ENCODE data around the gene PDS5B.
"Not testable (repeated sequence)": the region's sequence is repeated elsewhere in the genome, so short reads cannot be mapped to it uniquely, and the experiment has no call there.

The PDS5B gene

DNA sequence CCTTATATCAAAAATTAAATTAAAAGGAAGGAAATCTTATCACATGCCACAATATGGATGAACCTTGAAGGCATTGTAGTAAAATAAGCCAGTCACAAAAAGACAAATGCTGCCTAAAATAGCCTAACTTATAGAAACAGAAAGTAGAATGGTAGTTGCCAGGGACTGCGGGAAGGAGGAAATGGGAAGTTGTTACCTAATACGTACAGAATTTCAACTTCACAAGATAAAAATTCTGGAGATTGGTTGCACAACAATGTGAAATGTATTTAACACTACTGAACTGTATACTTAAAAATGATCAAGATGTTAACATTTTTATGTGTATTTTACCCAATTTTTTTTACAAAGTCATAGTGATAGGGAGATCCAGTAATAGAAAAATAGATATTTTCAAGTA, 37.4 kb upstream of the PDS5B start:
- DNase-seq (ENCODE audit: low read depth) = peak; percentile 77
- TF ChIP-seq, protein P1, sequence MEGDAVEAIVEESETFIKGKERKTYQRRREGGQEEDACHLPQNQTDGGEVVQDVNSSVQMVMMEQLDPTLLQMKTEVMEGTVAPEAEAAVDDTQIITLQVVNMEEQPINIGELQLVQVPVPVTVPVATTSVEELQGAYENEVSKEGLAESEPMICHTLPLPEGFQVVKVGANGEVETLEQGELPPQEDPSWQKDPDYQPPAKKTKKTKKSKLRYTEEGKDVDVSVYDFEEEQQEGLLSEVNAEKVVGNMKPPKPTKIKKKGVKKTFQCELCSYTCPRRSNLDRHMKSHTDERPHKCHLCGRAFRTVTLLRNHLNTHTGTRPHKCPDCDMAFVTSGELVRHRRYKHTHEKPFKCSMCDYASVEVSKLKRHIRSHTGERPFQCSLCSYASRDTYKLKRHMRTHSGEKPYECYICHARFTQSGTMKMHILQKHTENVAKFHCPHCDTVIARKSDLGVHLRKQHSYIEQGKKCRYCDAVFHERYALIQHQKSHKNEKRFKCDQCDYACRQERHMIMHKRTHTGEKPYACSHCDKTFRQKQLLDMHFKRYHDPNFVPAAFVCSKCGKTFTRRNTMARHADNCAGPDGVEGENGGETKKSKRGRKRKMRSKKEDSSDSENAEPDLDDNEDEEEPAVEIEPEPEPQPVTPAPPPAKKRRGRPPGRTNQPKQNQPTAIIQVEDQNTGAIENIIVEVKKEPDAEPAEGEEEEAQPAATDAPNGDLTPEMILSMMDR (conservative IDR thresholded peaks at IDR 0.05; ENCODE audit: low read depth, low read length) = no peak
- H3K4me3 ChIP-seq (ENCODE audit: low read depth, low read length) = no peak overlapping the region

DNA sequence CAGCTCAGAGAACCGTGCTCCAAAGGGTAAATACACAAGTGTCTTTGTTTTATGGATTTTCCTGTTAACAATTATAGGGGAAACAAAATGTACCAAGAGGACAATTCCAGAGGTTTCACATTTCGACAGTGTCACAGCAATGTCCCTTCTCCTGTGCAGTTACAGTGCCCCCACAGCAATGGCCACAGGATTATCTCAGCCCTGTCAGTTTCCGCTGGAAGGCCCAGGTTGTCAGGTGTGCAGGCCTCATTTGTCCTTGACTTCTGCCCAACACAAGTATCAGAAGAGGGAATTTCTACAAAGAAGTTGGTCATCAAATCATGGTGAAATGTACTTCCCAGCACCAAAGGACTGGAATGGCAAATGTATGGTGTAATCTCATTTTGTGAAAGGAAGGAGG, 36.5 kb upstream of the PDS5B start:
- H3K4me3 ChIP-seq (ENCODE audit: low read depth, low read length) = no peak overlapping the region
- no peak for DNase-seq (ENCODE audit: low read depth)
- TF ChIP-seq, protein P1 (conservative IDR thresholded peaks at IDR 0.05; ENCODE audit: low read depth, low read length) = no peak

DNA sequence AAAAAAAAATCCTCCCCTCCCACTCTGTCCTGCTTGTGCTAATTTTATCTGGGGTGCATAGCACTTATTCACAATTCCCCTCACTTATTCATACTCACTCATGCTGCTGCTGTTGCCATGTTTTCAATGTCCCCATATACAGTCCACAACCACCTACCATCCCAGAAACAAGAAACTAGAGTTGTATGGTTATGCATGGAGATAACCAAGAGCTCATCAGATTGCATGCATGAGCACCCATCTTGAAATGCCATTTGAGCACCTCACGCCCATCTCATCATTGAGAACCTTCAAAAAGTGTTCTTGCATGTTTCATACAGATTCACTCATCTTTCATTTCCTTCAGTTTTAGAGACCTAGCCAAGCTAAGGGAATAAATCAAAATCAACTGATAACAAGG, 32.5 kb upstream of the PDS5B start:
- TF ChIP-seq, protein P1 (conservative IDR thresholded peaks at IDR 0.05; ENCODE audit: low read depth, low read length) = no peak
- no peak overlapping the region for H3K4me3 ChIP-seq (ENCODE audit: low read depth, low read length)
- no peak for DNase-seq (ENCODE audit: low read depth)

DNA sequence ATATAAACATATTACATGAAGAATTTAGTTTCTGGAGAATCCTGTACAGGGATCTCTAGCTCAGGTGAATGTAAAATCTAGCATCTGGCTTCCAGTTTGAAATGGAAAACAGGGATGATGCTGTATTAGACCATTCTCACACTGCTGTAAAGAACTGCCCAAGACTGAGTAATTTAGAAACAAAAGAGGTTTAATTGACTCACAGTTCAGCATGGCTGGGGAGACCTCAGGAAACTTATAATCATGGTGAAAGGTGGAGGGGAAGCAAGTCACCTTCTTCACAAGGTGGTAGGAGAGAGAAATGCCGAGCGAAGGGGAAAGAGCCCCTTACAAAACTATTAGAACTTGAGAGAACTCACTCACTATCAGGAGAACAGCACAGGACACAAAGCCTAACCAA, 30.6 kb upstream of the PDS5B start:
- TF ChIP-seq, protein P1 (conservative IDR thresholded peaks at IDR 0.05; ENCODE audit: low read depth, low read length) = no peak
- DNase-seq (ENCODE audit: low read depth) = no peak
- no peak overlapping the region for H3K4me3 ChIP-seq (ENCODE audit: low read depth, low read length)

DNA sequence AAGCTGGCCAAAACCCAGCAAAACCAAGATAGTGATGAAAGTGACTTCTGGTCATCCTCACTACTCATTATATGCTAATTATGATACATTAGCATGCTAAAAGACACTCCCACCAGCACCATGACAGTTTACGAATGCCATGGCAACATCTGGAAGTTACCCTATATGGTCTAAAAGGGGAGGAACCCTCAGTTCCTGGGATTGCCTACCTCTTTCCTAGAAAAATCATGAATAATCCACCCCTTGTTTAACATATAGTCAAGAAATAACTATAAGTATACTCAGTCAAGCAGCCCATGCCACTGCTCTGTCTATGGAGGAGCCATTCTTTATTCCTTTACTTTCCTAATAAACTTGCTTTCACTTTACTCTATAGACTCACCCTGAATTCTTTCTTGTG, 25.4 kb upstream of the PDS5B start:
- DNase-seq (ENCODE audit: low read depth); H3K4me3 ChIP-seq (ENCODE audit: low read depth, low read length): not testable (repeated sequence)

DNA sequence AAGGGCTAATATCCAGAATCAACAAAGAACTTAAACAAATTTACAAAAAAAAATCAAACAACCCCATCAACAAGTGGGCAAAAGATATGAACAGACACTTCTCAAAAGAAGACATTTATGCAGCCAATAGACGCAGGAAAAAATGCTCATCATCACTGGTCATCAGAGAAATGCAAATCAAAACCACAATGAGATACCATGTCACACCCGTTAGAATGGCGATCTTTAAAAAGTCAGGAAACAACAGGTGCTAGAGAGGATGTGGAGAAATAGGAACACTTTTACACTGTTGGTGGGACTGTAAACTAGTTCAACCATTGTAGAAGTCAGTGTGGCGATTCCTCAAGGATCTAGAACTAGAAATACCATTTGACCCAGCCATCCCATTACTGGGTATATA, 10.6 kb upstream of the PDS5B start:
- H3K4me3 ChIP-seq (ENCODE audit: low read depth, low read length); DNase-seq (ENCODE audit: low read depth): not testable (repeated sequence)

DNA sequence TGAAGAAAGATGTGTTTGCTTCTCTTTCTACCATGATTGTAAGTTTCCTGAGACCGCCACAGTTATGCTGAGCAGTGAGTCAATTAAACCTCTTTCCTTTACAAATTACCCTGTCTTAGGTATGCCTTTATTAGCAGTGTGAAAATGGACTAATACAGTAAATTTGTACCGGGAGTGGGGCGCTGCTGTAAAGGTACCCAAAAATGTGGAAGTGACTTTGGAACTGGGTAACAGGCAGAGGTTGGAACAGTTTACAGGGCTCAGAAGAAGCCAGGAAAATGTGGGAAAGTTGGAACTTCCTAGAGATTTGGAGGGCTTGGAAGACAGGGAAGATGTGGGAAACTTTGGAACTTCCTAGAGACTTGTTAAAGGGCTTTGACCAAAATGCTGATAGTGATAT, 9.2 kb upstream of the PDS5B start:
- H3K4me3 ChIP-seq (ENCODE audit: low read depth, low read length) = no peak overlapping the region
- DNase-seq (ENCODE audit: low read depth) = no peak
- TF ChIP-seq, protein P1 (conservative IDR thresholded peaks at IDR 0.05; ENCODE audit: low read depth, low read length) = no peak

DNA sequence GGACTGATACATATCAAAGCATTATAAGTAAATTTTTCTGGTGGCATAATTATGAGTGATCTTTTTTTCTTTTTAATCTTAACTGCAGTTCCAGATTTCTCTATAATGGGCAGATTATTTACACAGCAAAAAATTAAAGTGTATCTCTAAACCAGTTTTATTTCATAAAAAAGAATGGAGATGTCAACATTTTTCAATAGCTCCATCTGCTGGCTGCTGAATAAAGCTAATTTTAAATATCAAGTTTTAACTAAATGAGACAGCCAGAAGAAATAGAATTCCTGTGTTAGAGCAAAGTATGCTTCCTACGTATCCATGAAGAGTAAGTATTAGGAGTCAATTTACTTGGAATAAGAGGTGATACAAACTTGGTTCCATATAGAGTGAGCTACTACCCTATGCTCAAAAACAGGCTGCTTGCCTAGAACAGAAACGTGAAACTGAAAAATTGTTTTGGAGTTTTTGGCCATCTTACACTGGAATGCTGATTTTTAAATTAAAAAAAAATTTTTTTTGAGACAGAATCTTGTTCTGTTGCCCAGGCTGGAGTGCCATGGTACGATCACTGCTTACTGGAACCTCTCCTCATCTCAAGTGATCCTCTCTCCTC, 5.0 kb upstream of the PDS5B start:
- TF ChIP-seq, protein P1 (conservative IDR thresholded peaks at IDR 0.05; ENCODE audit: low read depth, low read length) = peak; percentile 60
- peak; percentile 67 for DNase-seq (ENCODE audit: low read depth)
- no peak overlapping the region for H3K4me3 ChIP-seq (ENCODE audit: low read depth, low read length)
